ENCODE measurements around the gene NCLN.

Gene NCLN

GRCh38 chr19:3252650-3253049 is 66.9 kb downstream of the NCLN start:
- H3K4me1 ChIP-seq (ENCODE audit: insufficient read depth, low read length): no peaks in the 10 kb centered on the region
- 88% methylated on average over 2 of the region's 2 CpGs for WGBS
- no peak overlapping the region for H3K4me3 ChIP-seq (ENCODE audit: low read length)
- no peak overlapping the region for H3K27ac ChIP-seq (ENCODE audit: low read depth, low read length)
- no peaks in the 10 kb centered on the region for H3K36me3 ChIP-seq (ENCODE audit: insufficient read depth, low read length)
- 0 out of 2 replicates have a peak, but pooled peaks cover 5% of the 10 kb centered on the region for H3K9me3 ChIP-seq (ENCODE audit: insufficient read depth, low read depth, low read length)
- no peaks in the 10 kb centered on the region for H3K27me3 ChIP-seq (ENCODE audit: insufficient read depth, low read length)
- no peak overlapping the region for H3K9ac ChIP-seq (ENCODE audit: low read depth, low read length)

GRCh38 chr19:3253270-3253669 is 67.5 kb downstream of the NCLN start:
- 35% methylated on average over 3 of the region's 3 CpGs for WGBS
- Histone ChIP-seq H3K36me3 (ENCODE audit: insufficient read depth, low read length) (no peaks in the 10 kb centered on the region), H3K9ac (ENCODE audit: low read depth, low read length) (no peak overlapping the region), H3K27ac (ENCODE audit: low read depth, low read length) (no peak overlapping the region), H3K27me3 (ENCODE audit: insufficient read depth, low read length) (no peaks in the 10 kb centered on the region), H3K4me1 (ENCODE audit: insufficient read depth, low read length) (no peaks in the 10 kb centered on the region), H3K9me3 (ENCODE audit: insufficient read depth, low read depth, low read length) (0 out of 2 replicates have a peak, but pooled peaks cover 5% of the 10 kb centered on the region), H3K4me3 (ENCODE audit: low read length) (no peak overlapping the region)

- Histone ChIP-seq H3K4me1 (ENCODE audit: insufficient read depth, low read length) (no peaks in the 10 kb centered on the region), H3K9me3 (ENCODE audit: insufficient read depth, low read depth, low read length) (0 out of 2 replicates have a peak, but pooled peaks cover 5% of the 10 kb centered on the region), H3K27me3 (ENCODE audit: insufficient read depth, low read length) (no peaks in the 10 kb centered on the region), H3K36me3 (ENCODE audit: insufficient read depth, low read length) (no peaks in the 10 kb centered on the region), H3K9ac (ENCODE audit: low read depth, low read length) (no peak overlapping the region), H3K27ac (ENCODE audit: low read depth, low read length) (no peak overlapping the region), H3K4me3 (ENCODE audit: low read length) (no peak overlapping the region)
Observed at GRCh38 chr19:3254520-3254919, 68.8 kb downstream of the NCLN start.

GRCh38 chr19:3257071-3257470 is 71.3 kb downstream of the NCLN start:
- WGBS: 86% methylated on average over 7 of the region's 8 CpGs
- Histone ChIP-seq H3K9ac (ENCODE audit: low read depth, low read length) (no peak overlapping the region), H3K36me3 (ENCODE audit: insufficient read depth, low read length) (no peaks in the 10 kb centered on the region), H3K4me3 (ENCODE audit: low read length) (no peak overlapping the region), H3K27ac (ENCODE audit: low read depth, low read length) (no peak overlapping the region), H3K9me3 (ENCODE audit: insufficient read depth, low read depth, low read length) (0 out of 2 replicates have a peak, but pooled peaks cover 5% of the 10 kb centered on the region), H3K27me3 (ENCODE audit: insufficient read depth, low read length) (no peaks in the 10 kb centered on the region), H3K4me1 (ENCODE audit: insufficient read depth, low read length) (no peaks in the 10 kb centered on the region)

All from HUES64 (cell line).